Mesodermal cell (in vitro differentiated cells): ENCODE results near the gene TMOD2.
"Not testable (repeated sequence)": the region's sequence is repeated elsewhere in the genome, so short reads cannot be mapped to it uniquely, and the experiment has no call there.

ENCODE experiments used
- H3K27ac ChIP-seq: 2 replicates; pipeline ENCODE4 v1.7.0; 2013; ENCODE audit warnings: mild to moderate bottlenecking, low read depth, low read length, moderate library complexity; ENCODE audit not compliant: severe bottlenecking
- H3K36me3 ChIP-seq: 2 replicates; pipeline ENCODE4 v1.7.1; 2013; ENCODE audit warnings: mild to moderate bottlenecking, low read length, moderate library complexity; ENCODE audit not compliant: control insufficient read depth, insufficient read depth
- H3K4me1 ChIP-seq: one replicate; pipeline ENCODE4 v1.7.1; 2013; ENCODE audit warnings: mild to moderate bottlenecking, low read length; ENCODE audit not compliant: insufficient read depth, control insufficient read depth, poor library complexity, severe bottlenecking
- H3K4me3 ChIP-seq: 2 replicates; pipeline ENCODE4 v1.7.0; 2013; ENCODE audit warnings: low read length, control low read depth, mild to moderate bottlenecking; ENCODE audit not compliant: insufficient read depth, poor library complexity, severe bottlenecking; ENCODE audit errors: extremely low read depth
- H3K9me3 ChIP-seq: 2 replicates; pipeline ENCODE4 v1.7.1; 2013; ENCODE audit warnings: mild to moderate bottlenecking, low read length, moderate library complexity; ENCODE audit not compliant: control insufficient read depth
- WGBS, 2 experiments: methylation state at CpG; one replicate each; pipeline ENCODE4 v1.1.5; 2013; ENCODE audit warnings: missing lambda C conversion rate in 2 of 2; ENCODE audit not compliant: insufficient coverage in 2 of 2; 5-methylcytosine and 5-hydroxymethylcytosine counted together

Gene TMOD2

DNA sequence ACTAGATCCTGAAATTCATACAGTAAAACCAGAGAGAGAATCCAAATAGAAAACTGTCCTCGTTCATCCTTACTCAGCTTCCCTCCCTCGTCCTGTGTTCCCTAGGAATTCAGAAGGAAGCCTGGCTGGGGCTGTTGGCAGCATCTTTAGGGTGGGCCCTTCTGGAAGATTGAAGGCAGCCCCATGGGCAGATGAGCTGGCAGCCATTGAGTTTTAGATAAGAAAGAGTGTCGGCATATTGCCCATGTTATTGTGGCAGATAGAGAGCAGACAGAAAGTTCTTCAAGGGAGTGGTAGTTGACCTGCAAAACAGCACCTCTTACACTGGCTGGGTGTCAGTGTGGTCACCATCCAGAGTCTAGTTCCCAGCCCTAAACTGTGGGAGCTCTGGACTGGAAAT lies 23.5 kb downstream of the TMOD2 start:
- Histone ChIP-seq H3K27ac (no peak overlapping the region), H3K36me3 (peaks cover 13% of the 10 kb centered on the region), H3K4me3 (no peak overlapping the region), H3K4me1 (peaks cover 6% of the 10 kb centered on the region), H3K9me3 (no peaks in the 10 kb centered on the region)
- 87 to 89% methylated on average over 2 to 3 of the region's 3 CpGs for WGBS, 2 experiments

DNA sequence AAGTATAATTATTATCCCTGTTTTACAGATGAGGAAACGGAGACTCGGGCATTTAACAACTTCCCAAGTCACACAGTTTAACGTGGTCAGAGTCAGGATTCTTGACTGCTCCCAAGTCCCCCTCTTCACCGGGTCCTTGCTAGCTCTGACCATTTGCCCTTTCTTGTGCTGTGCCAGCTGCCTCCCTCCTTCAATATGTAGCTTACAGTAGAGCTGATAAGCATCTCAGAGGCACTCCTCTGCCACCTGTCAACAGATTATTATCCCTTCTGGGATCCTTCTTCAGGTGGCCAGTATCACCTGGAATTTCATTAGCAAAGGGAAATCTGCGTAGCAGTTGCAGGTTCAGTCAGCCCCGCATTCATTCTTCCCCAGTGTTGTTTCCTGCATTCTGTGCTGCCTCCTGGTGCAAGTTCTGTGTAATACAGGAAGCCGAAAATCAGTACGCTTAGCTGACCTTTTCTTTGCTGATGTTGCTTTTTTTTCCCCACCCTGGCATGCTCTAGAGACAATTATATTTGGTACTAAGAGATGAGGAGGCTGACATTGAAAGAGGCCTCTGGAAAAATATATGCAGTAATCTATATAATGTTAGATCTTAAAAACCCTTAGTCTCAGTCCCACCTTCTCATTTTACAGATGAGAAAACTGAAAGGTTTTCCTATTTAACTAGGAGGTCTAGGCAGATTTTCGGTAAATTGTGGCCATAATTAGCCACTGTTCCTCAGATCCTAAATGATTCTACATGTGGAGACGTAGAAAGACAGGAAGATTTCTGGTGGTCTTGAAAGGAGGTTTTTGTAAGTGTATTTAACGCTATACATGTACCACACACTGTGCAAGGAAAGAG lies 24.8 kb downstream of the TMOD2 start:
- Histone ChIP-seq H3K9me3 (no peaks in the 10 kb centered on the region), H3K36me3 (peaks cover 15% of the 10 kb centered on the region), H3K4me1 (peaks cover 6% of the 10 kb centered on the region), H3K27ac (no peak overlapping the region), H3K4me3 (no peak overlapping the region)
- 49 to 63% methylated on average over 8 to 10 of the region's 11 CpGs for WGBS, 2 experiments

DNA sequence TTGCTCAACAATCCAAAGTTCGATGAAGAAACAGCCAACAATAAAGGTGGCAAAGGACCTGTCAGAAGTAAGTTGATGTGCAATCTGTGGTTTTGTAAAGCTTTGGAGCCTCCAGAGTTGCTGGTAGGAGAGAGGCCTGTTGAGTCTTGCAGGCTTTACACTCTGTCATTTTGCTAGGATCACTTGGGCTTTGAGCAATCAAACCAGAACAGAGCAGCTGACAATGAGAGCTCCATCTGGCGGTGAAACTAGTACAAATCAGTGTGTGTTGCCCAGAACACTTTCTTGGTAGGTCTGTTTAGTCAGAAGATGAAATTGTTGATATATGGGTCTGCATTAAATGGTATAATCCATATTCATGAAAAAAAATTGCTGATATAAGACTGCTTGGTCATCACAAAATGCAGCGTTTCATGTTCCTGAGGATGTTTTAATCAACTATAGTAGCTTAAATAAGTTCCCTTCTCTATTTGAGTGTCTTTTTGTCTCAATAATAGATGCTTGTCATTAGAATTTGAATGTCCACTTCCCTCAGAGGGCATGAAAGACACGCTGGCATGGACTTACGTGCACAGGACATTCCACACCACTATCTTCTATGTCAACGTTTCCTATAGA lies 25.7 kb downstream of the TMOD2 start:
- 0 to 49% methylated on average over 1 to 5 of the region's 6 CpGs for WGBS, 2 experiments
- H3K36me3 ChIP-seq: peaks cover 19% of the 10 kb centered on the region
- H3K27ac ChIP-seq: no peak overlapping the region
- no peaks in the 10 kb centered on the region for H3K4me1 ChIP-seq
- H3K9me3 ChIP-seq: no peaks in the 10 kb centered on the region
- no peak overlapping the region for H3K4me3 ChIP-seq

DNA sequence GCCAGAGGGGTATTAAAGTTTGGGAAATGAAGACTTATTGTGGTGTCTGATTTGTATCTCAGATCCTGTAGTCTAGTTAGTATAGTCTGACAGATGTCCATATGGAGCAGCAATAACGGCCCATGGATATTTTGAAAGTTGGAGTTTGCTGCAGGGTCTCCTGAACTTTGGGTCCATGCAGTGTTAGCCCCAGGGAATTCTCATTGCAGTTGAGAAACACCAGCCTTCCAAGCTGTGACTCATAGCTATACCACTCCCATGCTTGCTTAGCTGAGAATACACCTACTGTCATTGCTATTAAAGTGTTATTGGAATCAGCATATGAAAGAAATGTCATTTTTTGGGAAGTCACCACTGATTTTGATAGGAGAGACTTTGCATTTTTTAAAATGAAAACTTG lies 29.2 kb downstream of the TMOD2 start:
- Histone ChIP-seq H3K9me3 (no peaks in the 10 kb centered on the region), H3K27ac (no peak overlapping the region)
- 80 to 100% methylated on average over 1 of the region's 1 CpG for WGBS, 2 experiments

DNA sequence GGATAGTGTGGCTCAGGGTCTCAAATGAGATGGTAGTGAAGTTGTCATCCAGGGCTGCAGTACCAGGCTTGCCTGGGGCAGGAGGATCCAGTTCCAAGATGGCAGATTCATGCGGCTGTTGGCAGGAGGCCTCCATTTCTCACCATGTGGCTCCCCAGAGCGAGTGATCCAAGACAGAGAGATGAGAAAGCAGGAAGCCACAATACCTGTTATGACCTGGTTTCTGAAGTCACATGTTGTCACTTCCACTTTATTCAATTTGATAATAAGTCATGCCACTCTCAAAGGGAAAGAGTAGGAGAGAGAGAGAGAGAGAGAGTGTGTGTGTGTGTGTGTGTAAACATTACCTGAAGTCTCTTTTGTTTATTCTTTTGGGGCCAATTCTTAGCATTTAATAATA lies 30.1 kb downstream of the TMOD2 start:
- WGBS, 2 experiments: 0% methylated on average over 1 of the region's 2 CpGs; no CpG with 5 or more reads in 1 of the 2 experiments
- no peak overlapping the region for H3K4me3 ChIP-seq
- H3K9me3 ChIP-seq: no peaks in the 10 kb centered on the region
- no peak overlapping the region for H3K27ac ChIP-seq
- H3K4me1 ChIP-seq: no peaks in the 10 kb centered on the region
- peaks cover 24% of the 10 kb centered on the region for H3K36me3 ChIP-seq

More for the DNA sequence above, 29.2 kb downstream of the TMOD2 start:
- Histone ChIP-seq H3K36me3 (peaks cover 18% of the 10 kb centered on the region), H3K4me1 (no peaks in the 10 kb centered on the region), H3K4me3 (no peak overlapping the region)

DNA sequence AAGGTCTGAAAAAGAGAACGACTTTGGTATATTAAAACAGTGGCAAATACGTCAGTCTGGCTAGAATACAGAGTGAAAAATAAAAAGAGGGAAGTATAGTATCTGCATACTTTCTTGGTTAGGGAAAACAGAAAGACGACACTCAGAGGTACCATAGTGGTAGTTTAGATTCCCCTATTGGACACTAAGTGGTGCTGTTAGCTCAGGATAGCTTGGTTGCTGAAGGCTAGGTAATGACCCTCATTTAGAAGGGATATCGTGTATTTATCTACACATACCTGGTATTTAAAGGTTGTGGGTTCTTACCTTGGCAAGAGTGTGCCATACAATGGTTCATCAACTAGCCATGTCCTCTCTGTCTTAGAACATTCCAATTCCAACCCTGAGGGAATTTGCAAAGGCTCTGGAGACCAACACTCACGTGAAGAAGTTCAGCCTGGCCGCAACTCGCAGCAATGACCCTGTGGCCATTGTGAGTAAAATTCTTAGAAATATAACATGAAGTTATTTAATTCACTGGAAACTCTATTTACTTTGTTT lies 31.0 kb downstream of the TMOD2 start:
- Histone ChIP-seq H3K4me3 (no peak overlapping the region), H3K36me3 (peaks cover 25% of the 10 kb centered on the region), H3K9me3 (no peaks in the 10 kb centered on the region), H3K4me1 (no peaks in the 10 kb centered on the region), H3K27ac (no peak overlapping the region)
- WGBS, 2 experiments: 49 to 65% methylated on average over 3 of the region's 7 CpGs

DNA sequence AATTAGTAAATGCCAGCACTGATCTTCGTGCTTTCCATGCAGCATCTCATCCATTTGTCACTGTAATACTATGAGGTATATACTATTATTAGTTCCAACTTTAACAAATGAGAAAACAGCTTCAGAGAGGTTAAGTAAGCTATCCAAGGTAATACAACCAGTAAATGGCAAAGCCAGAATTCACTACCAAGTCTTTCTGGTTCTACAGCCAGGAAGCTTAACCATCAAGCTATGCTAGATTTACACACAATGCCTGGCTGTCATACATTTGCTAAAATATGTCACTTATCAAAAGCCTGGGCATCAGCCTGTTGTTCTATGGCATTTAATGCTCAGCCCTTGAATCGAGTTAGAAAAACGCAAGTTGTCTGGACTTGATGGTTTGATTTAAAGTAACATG lies 32.6 kb downstream of the TMOD2 start:
- 100% methylated on average over 1 of the region's 3 CpGs; no CpG with 5 or more reads in 1 of the 2 experiments for WGBS, 2 experiments
- H3K9me3 ChIP-seq: no peaks in the 10 kb centered on the region
- no peak overlapping the region for H3K4me3 ChIP-seq
- H3K27ac ChIP-seq: no peak overlapping the region
- peaks cover 23% of the 10 kb centered on the region for H3K36me3 ChIP-seq
- H3K4me1 ChIP-seq: no peaks in the 10 kb centered on the region

DNA sequence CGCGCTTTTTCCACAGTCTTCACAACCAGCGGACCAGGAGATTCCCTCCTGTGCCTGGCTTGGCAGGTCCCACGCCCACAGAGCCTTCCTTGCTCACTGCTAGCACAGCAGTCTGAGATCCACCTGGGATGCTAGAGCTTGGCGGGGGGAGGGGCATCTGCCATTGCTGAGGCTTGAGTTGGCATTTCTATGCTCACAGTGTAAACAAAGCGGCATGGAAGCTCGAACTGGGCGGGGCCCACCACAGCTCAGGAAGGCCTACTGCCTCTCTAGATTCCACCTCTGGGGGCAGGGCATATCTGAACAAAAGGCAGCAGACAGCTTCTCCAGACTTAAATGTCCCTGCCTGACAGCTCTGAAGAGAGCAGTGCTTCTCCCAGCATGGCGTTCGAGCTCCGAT lies 35.7 kb downstream of the TMOD2 start:
- not testable (repeated sequence) for H3K4me1 ChIP-seq, H3K27ac ChIP-seq, H3K9me3 ChIP-seq, H3K4me3 ChIP-seq
- 76 to 79% methylated on average over 9 to 11 of the region's 11 CpGs for WGBS, 2 experiments
- H3K36me3 ChIP-seq: peaks cover 16% of the 10 kb centered on the region

DNA sequence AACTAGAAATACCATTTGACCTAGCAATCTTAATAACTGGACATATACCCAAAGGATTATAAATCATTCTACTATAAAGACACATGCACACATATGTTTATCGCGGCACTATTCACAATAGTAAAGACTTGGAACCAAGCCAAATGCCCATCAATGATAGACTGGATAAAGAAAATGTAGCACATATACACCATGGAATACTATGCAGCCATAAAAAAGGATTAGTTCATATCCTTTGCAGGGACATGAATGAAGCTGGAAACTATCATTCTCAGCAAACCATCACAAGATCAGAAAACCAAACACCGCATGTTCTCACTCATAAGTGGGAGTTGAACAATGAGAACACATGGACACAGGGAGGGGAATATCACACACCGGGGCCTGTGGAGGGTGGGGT lies 41.1 kb downstream of the TMOD2 start:
- H3K4me3 ChIP-seq, H3K27ac ChIP-seq, H3K36me3 ChIP-seq, H3K9me3 ChIP-seq, H3K4me1 ChIP-seq: not testable (repeated sequence)
- 100% methylated on average over 1 of the region's 4 CpGs; no CpG with 5 or more reads in 1 of the 2 experiments for WGBS, 2 experiments

DNA sequence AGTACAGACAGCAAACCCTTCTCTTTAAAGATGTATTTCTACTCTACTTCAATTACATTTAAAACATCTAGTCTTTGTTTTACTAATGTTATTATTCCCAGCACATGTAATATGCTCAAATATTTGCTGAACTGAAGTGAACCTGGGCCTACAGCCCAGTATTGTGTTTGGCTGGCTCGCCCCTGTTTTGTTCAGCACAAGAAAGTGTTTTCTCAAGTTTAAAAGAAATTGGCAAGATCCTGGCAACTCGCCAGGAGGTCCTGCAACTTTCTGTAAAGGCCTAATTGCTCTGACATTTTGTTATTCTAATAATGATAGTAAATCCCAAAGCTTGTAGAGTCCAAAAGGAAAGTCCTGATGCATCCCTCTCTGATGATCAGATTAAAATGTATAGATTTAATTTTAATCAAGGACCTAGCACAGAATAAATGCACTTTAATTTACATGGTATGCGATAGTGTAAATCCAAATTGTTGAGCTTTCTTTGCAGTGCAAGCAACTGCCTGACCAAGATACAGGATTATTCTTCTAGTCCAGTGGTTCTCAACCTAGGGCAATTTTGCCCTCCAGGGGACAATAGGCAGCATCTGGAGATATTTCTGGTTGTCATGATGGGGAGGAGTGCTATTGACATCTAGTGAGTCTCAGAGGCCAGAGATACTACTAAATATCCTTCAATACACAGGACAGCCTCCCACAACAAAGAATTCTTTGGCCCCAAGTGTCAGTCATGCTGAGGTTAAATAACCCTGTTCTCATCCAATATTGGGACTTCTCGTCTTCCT lies 42.3 kb downstream of the TMOD2 start:
- 80 to 94% methylated on average over 3 of the region's 4 CpGs for WGBS, 2 experiments
- Histone ChIP-seq H3K9me3 (no peaks in the 10 kb centered on the region), H3K36me3 (no peaks in the 10 kb centered on the region), H3K27ac (no peak overlapping the region), H3K4me3 (no peak overlapping the region), H3K4me1 (no peaks in the 10 kb centered on the region)
